Keratinocyte (primary cell): ENCODE data around the gene PIWIL4.

Experiments
- EZH2 ChIP-seq: IDR thresholded peaks from one replicate; pipeline ENCODE4 v1.6.1; 2012; ENCODE audit warnings: inconsistent platforms, mild to moderate bottlenecking, low read length, moderate library complexity
- TF ChIP-seq, protein P1 (sequence below), 3 experiments: IDR thresholded peaks in 1 of 3; conservative IDR thresholded peaks in 1 of 3; optimal IDR thresholded peaks in 1 of 3; 2 replicates in 2 of 3; 3 replicates in 1 of 3; pipeline versions ENCODE3 to v1.5.1; 2011; ENCODE audit warnings: low read length in 3 of 3, mild to moderate bottlenecking in 3 of 3, moderate library complexity in 2 of 3, control low read depth in 1 of 3, inconsistent platforms in 1 of 3; ENCODE audit not compliant: insufficient read depth in 2 of 3; ENCODE audit errors: extremely low read depth in 1 of 3

DNA sequence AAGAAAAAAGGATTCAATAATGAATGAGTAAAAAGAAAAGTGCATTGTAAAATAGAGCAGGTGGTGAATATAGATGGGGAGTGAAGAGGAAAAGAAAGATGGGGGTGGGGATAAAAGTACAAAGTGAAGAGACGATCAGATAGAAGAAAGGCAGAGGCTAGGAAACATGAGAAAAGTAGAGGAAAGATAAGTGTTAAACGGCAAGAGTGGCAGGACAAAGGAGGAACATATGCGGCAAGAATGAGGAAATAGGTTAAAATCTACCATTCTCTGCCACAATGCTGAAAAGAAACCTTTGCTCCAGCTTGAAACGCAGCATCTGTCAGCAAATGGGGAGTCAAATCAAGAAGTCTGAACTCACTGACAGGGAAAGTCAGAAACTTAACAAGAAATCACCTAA is 16.7 kb upstream of the PIWIL4 start:
- TF ChIP-seq, protein P1, sequence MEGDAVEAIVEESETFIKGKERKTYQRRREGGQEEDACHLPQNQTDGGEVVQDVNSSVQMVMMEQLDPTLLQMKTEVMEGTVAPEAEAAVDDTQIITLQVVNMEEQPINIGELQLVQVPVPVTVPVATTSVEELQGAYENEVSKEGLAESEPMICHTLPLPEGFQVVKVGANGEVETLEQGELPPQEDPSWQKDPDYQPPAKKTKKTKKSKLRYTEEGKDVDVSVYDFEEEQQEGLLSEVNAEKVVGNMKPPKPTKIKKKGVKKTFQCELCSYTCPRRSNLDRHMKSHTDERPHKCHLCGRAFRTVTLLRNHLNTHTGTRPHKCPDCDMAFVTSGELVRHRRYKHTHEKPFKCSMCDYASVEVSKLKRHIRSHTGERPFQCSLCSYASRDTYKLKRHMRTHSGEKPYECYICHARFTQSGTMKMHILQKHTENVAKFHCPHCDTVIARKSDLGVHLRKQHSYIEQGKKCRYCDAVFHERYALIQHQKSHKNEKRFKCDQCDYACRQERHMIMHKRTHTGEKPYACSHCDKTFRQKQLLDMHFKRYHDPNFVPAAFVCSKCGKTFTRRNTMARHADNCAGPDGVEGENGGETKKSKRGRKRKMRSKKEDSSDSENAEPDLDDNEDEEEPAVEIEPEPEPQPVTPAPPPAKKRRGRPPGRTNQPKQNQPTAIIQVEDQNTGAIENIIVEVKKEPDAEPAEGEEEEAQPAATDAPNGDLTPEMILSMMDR (optimal IDR thresholded peaks at IDR 0.05 in 1 of 3, IDR thresholded peaks at IDR 0.05 in 1 of 3, conservative IDR thresholded peaks at IDR 0.05 in 1 of 3; ENCODE audit: extremely low read depth in 1 of 3, insufficient read depth in 2 of 3, low read length in 3 of 3) = no peak
- no peak for TF ChIP-seq EZH2
